Upper lobe of right lung (tissue), 1 donor: ENCODE measurements around the gene CREB3L4. TPM values are rescaled to one million over a fixed set of nuclear protein-coding genes. Genes with fewer than 3 reads are reported as not detected.

Source experiments
- ATAC-seq: fragments of 200-7000 bp; cut with Tn5 transposase; one replicate; pipeline ENCODE4 v1.9.1; 2020; ENCODE audit warnings: mild to moderate bottlenecking, moderate library complexity
- DNase-seq: peaks from one replicate; pipeline ENCODE4 v3.0.0-alpha.2; 2020
- H3K27ac ChIP-seq: fragments of 200-600 bp; one replicate; pipeline ENCODE4 v1.8.0; 2022
- H3K27me3 ChIP-seq: fragments of 200-600 bp; one replicate; pipeline ENCODE4 v1.8.0; 2022; ENCODE audit warnings: mild to moderate bottlenecking
- H3K36me3 ChIP-seq: fragments of 200-600 bp; one replicate; pipeline ENCODE4 v1.8.0; 2022
- H3K4me1 ChIP-seq: fragments of 200-600 bp; one replicate; pipeline ENCODE4 v1.8.0; 2022
- H3K4me3 ChIP-seq: fragments of 200-600 bp; one replicate; pipeline ENCODE4 v1.8.0; 2022; ENCODE audit warnings: mild to moderate bottlenecking
- H3K9me3 ChIP-seq: fragments of 200-600 bp; one replicate; pipeline ENCODE4 v1.8.0; 2022
- CTCF ChIP-seq: fragments of 200-600 bp; IDR thresholded peaks from one replicate; pipeline ENCODE4 v1.8.0; 2022; ENCODE audit warnings: antibody characterized with exemption
- intact Hi-C: fragments of 100-400 bp; cut with DNase I; formaldehyde crosslinking; loops from one replicate; pipeline ENCODE4 v1.11.0; 2022
- microRNA-seq: library from miRNA; unstranded; fragments of <30 nt; microRNA quantifications from one replicate; pipeline ENCODE4 v1.2.0, GENCODE V29; 2020; ENCODE audit warnings: borderline microRNAs expressed
- total RNA-seq: library from RNA; stranded (reverse); fragmentation: NEBNext Ultra II Directional; extraction: Animal tissue kit (Norgen Biotek cat#: 25700); gene quantifications from one replicate; pipeline ENCODE4 v1.2.1, GENCODE V29; 2021
- donor health status: DM: no; HTN: yes; CAD: no; lungs with severe emphysema.

The CREB3L4 gene
- total RNA-seq, 1 donor from 2014 or later = 10.5 TPM

- intact Hi-C loops = no loop called here
- no peak for DNase-seq
- Histone ChIP-seq H3K27ac (no peak overlapping the region), H3K9me3 (no peaks in the 10 kb centered on the region), H3K27me3 (no peaks in the 10 kb centered on the region), H3K36me3 (no peaks in the 10 kb centered on the region), H3K4me3 (no peak overlapping the region), H3K4me1 (no peaks in the 10 kb centered on the region)
- ATAC-seq = no peak
- TF ChIP-seq CTCF = no peak
These were observed 51.6 kb downstream of the CREB3L4 start for GRCh38 chr1:154019269-154019668.

- intact Hi-C loops = no loop called here
- ATAC-seq (no peak), DNase-seq (no peak)
- Histone ChIP-seq H3K27ac (no peak overlapping the region), H3K9me3 (no peaks in the 10 kb centered on the region), H3K36me3 (no peaks in the 10 kb centered on the region), H3K4me3 (no peak overlapping the region), H3K4me1 (no peaks in the 10 kb centered on the region), H3K27me3 (no peaks in the 10 kb centered on the region)
- TF ChIP-seq CTCF = no peak
These were observed 52.2 kb downstream of the CREB3L4 start for GRCh38 chr1:154019940-154020339.

Small RNA genes lying within 50 kb of the gene (microRNA-seq; reads per million reads assigned to microRNA genes)
- gene MIR6737 = not detected

Other genes with a start within 250 kb of the CREB3L4 start
- 72.3 TPM for gene INTS3, start 239.9 kb upstream of the CREB3L4 start, total RNA-seq
- gene SLC27A3, start 192.5 kb upstream of the CREB3L4 start, total RNA-seq = 105 TPM
- gene GATAD2B, start 44.9 kb upstream of the CREB3L4 start, total RNA-seq = 55.1 TPM
- 83.7 TPM for gene DENND4B, start 21.2 kb upstream of the CREB3L4 start, total RNA-seq
- gene CRTC2, start 9.3 kb upstream of the CREB3L4 start, total RNA-seq = 52.7 TPM
- 120 TPM for gene SLC39A1, start 4.4 kb upstream of the CREB3L4 start, total RNA-seq
- 129 TPM for gene JTB, start 9.8 kb downstream of the CREB3L4 start, total RNA-seq
- 103 TPM for gene RAB13, start 18.4 kb downstream of the CREB3L4 start, total RNA-seq
- gene RPS27, start 22.9 kb downstream of the CREB3L4 start, total RNA-seq = 1,693 TPM
- gene NUP210L, start 187.2 kb downstream of the CREB3L4 start, total RNA-seq = 2.1 TPM
- gene TPM3, start 224.2 kb downstream of the CREB3L4 start, total RNA-seq = 326 TPM
- not detected for gene CFAP141, start 238.4 kb downstream of the CREB3L4 start, total RNA-seq